T47D (cell line): ENCODE measurements around the gene HACD2.
A peak's percentile ranks its signal among the peaks of the same experiment; 100 is the strongest.

Experiments used
- DNase-seq, 2 experiments: peaks; one replicate each; pipeline versions ENCODE4 v3.0.0 to v3.0.0-alpha.2; 2011 to 2012; ENCODE audit warnings: low read depth in 1 of 2, low spot score in 1 of 2
- JUND ChIP-seq: IDR thresholded peaks from 2 replicates; pipeline ENCODE4 v1.6.1; 2012; ENCODE audit warnings: low read depth
- in situ Hi-C: cut with HindIII; loops from 2 replicates; pipeline ENCODE4 v1.10.0; 2016; ENCODE audit warnings: low sequenced_read_pairs, low pct_unique_long_range_greater_than_20kb

Gene HACD2

DNA sequence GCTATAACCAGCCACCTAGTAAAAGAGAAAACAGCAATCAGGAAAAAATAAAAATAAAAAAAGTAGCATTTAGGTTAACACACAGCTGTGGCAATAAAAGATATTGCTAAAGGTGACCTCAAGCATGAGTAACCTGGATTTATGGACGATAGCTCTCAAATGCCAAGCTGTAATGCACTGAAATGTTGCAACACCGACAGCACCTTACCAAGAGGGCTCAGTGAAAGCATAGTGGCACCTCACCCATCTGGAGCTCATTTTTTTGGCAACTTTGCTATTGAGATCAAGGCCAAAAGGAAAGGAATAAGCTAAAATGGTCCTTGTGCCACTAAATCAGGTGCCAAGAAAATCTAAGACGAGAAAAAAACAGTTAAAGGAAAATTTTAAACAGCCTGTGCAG lies 2.5 kb downstream of the HACD2 start:
- in situ Hi-C loops: no loop called here
- TF ChIP-seq JUND: no peak
- no peak for DNase-seq

DNA sequence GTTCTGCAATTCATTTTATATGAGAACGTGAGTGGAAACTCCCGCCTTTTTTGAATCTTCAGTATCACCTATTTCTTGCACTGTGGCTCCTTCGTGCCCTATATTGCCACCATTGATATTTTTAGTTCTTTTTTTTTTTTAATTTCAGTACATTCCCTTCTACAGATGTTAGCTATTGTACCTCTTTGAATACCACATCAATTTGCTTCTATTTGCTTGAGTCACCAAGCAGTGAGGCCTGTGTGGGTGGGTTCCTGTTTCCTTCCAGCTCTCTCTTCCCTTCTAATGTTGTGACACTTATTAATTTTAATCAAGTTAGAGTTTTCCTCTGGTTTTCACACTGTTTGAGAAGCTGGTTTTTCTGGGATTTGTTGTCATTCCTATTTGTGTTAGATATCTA lies 8.7 kb downstream of the HACD2 start:
- no peak for DNase-seq
- no peak for TF ChIP-seq JUND

DNA sequence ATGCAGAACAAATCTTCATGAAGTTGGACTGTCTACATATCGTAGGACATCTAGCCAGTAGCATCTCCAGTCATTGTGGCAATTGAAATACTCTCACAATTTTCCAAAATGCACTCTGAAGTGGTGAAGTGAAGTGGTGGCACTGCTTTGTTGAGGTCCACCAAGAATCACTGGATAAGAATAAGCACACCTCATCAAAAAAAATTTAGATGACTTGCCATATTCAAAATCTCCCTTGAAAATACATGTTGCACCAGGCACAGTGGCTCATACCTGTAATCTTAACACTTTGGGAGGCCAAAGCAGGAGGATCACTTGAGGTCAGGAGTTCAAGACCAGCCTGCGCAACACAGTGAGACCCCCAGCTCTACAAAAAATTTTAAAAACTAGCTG lies 12.9 kb downstream of the HACD2 start:
- no peak for TF ChIP-seq JUND
- DNase-seq: no peak
- in situ Hi-C loops: no loop called here

More for the DNA sequence above, 8.7 kb downstream of the HACD2 start:
- in situ Hi-C loops: no loop called here

DNA sequence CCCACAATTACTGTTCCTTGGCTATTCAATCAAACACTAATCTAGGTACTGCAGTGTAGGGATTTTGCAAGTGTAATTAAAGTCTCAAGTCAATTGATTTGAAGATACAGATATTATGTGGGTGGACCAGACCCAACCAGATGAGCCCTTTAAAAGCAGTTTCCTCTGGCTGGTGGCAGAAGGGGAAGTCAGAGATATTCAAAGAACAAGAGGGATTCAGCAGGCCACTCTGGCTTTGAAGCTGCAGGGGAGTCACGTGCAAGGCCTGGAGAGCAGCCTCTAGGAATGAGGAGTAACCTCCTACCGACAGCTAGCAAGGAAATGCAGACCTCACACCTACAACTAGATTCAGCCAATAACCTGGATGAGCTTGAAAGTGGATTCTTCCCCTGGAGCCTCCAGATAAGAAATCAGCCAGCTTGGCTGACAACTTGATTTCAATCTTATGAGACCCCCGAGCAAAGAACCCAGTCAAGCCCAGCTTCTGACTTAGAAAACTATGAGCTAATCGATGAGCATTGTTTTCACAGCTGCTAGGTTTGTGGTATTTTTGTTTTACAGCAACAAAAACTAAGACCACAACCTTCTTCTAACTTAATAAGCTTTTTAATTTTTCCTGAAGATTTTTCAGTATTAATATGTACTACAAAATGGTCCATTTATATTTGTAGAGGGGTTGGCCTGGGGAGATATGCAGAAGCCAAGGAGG lies 13.4 kb downstream of the HACD2 start:
- DNase-seq: no peak
- TF ChIP-seq JUND: no peak
- in situ Hi-C loops: no loop called here

DNA sequence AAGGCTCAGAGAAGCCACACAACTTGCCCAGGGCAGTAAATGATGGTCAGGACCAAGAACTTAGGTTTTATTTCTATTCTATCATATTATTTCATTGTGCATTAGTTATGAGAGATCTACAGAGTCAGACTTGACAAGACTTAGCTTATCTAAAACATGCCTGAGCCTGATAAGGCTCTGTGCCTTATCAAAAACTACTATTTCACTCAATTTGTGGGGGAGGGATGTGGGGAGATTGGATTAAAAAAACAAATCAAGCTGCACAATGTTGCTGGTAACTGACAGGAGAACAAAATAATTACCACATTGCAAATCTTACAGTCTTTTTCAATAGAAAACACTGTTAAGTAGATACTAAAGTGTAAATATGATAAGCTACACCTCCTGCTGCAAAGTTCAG lies 16.0 kb downstream of the HACD2 start:
- in situ Hi-C loops: no loop called here
- TF ChIP-seq JUND: no peak
- DNase-seq: no peak

DNA sequence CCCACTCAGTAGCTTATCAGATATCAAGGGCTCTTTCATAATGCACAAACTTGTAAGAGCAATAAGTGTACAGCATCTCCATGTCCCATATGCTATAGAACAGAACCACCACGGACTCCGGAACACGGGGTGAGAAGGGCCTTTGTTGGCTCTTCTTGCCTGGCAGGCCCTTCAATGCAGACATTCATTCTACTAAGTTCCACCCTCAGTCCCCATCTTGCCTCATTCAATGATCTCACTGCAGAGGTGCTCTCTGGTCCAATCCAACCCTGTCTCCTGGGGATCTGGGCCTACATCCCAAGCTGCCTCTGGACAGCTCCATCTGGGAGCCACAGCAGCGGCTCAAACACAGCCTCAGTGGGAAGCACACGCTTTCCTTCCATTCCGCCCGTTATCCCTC lies 16.8 kb downstream of the HACD2 start:
- no peak for TF ChIP-seq JUND
- in situ Hi-C loops: no loop called here
- DNase-seq: no peak

DNA sequence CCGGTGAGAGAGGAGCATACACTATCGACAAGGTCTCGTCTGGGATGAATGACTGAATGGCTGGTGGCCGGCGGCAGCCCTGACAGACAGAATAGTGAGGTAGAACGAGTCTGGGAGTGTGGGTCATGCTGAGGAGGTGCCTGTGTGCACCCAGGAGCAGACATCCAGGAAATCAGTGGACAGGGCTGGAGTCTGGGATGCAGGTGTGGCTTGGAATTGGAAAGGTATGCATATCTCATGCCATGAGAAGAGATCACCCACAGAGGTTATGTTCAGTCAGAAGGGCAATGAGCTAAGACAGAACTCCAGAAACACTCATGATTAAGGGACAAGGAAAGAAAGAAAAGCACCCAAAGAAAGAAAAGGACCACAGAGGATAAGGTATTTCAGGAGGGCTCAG lies 20.8 kb downstream of the HACD2 start:
- TF ChIP-seq JUND: no peak
- in situ Hi-C loops: no loop called here

DNA sequence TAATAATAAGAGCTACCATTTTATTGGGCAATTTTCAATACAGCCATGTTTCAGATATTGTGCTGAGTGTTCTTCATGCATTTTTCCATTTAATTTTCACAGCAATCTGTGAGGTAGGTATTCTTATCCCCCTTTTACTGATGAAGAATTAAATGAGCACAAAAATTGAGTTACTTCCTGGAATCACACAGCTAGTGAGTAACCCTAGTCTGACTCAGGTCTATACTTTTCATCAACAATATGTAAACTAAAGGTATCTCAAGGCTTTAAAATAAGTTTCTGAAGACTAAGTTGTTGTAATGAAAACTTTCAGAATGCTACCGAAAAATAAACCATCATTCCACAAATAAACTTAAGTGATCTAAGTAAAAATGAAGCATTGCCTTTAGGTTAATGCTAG lies 22.3 kb downstream of the HACD2 start:
- no peak for DNase-seq
- in situ Hi-C loops: no loop called here
- no peak for TF ChIP-seq JUND

More for the DNA sequence above, 20.8 kb downstream of the HACD2 start:
- DNase-seq: no peak

DNA sequence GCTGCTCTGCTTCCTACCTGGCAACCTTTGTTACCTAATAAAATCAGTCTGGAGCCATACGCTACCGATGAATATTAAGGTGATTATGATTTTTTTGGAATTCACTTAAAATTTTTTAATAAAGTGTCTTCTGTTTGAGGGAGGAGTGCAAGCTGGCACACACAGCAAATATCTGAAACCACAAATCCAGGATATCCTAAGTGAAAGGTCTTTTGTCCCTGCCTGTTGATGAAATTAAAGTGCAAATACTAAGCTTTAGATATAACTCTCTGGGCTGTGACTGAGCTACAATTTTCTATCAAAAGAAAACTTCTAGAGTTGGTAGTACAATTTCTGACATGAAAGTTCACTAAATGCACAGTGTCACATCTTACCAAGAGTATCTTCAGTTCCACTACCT lies 23.7 kb downstream of the HACD2 start:
- in situ Hi-C loops: no loop called here
- no peak for DNase-seq
- TF ChIP-seq JUND: no peak

DNA sequence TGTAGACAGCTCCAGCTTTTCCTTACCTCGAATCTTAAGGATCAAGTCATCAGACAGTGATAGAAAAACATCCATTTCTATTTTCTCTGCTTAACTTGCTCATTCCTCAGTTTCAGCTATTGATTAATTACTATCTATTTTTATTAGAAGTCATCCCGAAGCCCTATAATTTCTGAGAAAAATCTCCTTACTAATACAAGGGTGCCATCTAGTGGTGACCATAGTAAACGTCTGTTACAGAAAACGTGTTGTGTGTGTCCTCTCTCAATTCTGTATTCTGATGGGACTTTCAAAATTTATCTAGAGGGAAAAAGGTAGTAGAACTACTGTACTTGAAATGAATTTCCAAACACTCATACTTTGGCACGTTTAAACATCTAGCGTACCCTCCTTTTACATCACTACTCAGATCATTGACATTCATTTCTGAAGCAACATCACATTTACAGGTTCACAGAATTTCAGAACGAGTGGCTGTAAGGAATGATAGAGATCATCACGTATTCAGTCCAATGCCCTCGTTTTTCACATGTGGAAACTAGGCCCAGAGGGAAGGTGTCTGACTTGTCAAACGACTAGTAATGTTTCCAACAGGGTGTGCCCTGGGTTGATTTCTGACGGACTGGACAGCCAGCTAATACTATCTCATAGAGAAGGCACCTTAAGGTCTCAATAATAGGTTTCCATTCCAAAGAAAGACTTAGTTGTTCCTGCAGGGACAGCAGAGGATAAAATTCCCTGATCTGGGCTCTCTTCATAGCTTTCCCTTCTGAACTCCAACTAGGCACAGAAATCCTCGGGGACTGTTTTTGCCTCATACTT lies 25.6 kb downstream of the HACD2 start:
- no peak for TF ChIP-seq JUND
- peak; percentile 25 to 55 for DNase-seq
- in situ Hi-C loops: no loop called here

DNA sequence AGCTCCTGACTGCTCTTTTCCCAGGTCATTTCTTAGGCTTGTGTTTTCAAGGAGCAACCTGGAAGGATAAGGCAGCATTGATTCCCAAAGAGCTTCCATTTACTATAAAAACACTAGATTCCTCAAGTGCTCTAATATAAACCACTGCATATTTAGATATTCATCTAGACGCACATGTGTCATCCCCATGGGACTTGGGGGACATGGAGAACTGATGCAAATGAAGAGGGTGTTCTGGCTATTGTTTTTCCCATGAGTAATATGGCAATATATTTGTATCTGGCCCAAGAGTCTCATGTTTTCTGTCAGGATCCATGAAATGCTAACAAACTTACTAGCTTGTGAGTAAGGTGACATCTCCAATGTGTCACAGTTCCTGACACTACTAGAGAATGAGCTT lies 31.3 kb downstream of the HACD2 start:
- DNase-seq: no peak
- in situ Hi-C loops: no loop called here
- TF ChIP-seq JUND: no peak

DNA sequence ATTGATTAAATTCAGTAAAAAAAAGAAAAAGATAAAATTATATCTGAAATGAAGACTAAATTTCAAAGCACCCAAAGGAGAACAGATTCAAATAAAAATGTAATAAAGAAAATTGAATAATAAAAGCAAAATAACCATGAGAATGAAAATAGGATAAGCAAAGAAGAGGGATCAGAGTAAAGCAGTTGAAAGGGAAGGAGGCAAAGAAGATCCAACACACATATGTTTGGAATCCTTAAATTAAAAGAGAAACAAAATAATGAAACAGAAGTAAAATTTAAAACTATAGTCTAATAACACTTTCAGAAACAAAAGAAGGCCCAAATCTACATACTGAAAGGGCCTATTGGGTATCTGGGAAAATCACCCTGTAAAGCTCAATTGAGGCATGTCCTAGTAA lies 32.1 kb downstream of the HACD2 start:
- in situ Hi-C loops: no loop called here
- no peak for DNase-seq
- TF ChIP-seq JUND: no peak

DNA sequence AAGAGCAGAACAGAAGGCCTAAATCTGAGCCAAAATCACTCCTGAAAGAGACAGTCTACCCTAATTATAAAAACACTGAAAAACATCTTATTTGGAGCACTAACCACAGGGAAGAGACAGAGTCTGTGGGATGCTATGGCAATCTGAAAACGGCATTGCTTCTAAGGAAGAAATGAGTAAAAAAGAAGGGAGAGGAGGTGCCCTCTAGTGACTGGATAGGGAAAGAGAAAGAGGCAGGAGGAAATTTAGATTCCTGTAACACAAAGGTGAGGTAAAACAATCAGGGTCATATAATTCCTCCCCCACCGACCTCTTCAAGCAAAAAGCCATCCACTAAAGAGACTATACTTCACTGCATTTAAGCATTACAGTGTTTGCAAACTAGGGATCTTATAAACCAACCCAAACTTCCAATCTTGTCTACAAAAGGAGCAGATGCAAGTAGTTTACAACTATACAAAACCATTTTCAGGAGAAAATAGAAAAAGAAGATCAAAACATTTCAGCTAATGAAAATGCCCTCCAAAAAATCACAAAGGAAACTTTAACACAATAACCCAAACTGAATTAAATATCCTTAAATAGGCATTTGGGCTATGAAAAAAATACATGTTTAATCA lies 32.6 kb downstream of the HACD2 start:
- DNase-seq: peak; percentile 29 to 33
- no peak for TF ChIP-seq JUND
- in situ Hi-C loops: no loop called here
